Bronchial epithelial cell (primary cell): ENCODE data around the gene CMTM1. TPM values are rescaled to one million over a fixed set of nuclear protein-coding genes. Genes with fewer than 3 reads are reported as not detected.

Source experiments
- DNase-seq: peaks from one replicate; pipeline ENCODE4 v3.0.0-alpha.2; 2010; ENCODE audit warnings: low read depth
- FAIRE-seq: peaks from 2 replicates; lab custom pipeline; 2011; peaks lifted over from hg19 to GRCh38; lab: Jason Lieb, UNC
- H3K27me3 ChIP-seq: 2 replicates; pipeline ENCODE4 v1.5.1; 2011; ENCODE audit warnings: low read length; ENCODE audit not compliant: control insufficient read depth, insufficient read depth
- H3K36me3 ChIP-seq: 2 replicates; pipeline ENCODE4 v1.5.1; 2011; ENCODE audit warnings: low read length; ENCODE audit not compliant: control insufficient read depth, insufficient read depth
- H3K4me3 ChIP-seq: 2 replicates; pipeline ENCODE4 v1.5.1; 2011; ENCODE audit warnings: mild to moderate bottlenecking, low read depth, low read length, control low read depth
- CTCF ChIP-seq: IDR thresholded peaks from 2 replicates; pipeline ENCODE4 v1.5.1; 2011; ENCODE audit warnings: mild to moderate bottlenecking, moderate library complexity, low read length, control low read depth, inconsistent platforms; ENCODE audit not compliant: insufficient read depth, severe bottlenecking
- total RNA-seq: library from RNA; depleted of rRNA; stranded (reverse); fragments of >200 nt; gene quantifications from 2 replicates; pipeline ENCODE4 v1.2.1, GENCODE V29; 2014

Gene CMTM1
- total RNA-seq, 1 donor from 2014 or later = 0.26 TPM

- DNase-seq = no peak
- no peak for TF ChIP-seq CTCF
- no peak for FAIRE-seq
- Histone ChIP-seq H3K36me3 (no peaks in the 10 kb centered on the region), H3K4me3 (no peak within 1 kb of the TSS), H3K27me3 (peaks cover 15% of the 10 kb centered on the region)
Observed at GRCh38 chr16:66578651-66579531, 12.7 kb downstream of the CMTM1 start, which contains the start of gene CMTM2. Gene CMTM2, plus strand, starts transcription at chr16:66579463. Its CDS starts 145 bp downstream, at chr16:66579608.

DNA sequence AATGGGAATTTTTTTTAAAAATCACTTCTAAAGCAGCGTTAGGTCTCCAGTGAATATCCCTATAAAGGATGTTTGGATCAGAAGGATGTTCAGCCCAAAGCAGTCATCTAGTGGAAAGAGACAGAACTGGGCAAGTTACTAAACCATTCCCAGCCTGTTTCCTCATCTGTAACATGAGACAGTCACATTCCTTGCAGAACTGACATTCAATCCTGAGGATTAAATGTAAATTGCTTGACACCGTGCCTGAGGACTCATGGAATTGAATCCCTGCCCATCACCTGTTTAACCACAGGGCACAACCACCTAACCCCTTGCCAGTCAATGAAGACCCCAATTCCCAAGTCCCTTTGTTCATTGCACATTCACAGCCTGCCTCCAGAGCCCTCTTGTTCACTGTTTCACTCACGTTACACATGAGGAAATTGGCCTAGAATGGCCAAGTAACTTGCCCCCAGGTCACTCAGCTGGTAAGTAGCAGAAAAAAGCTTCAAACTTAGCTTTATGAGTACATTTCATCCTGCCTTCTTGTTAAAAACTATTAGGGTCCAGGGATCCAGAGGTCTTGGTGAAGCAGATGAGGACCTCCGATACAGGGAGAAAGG is 14.5 kb downstream of the CMTM1 start:
- Histone ChIP-seq H3K36me3 (no peaks in the 10 kb centered on the region), H3K4me3 (no peak overlapping the region), H3K27me3 (peaks cover 15% of the 10 kb centered on the region)
- DNase-seq (peak; percentile 82), FAIRE-seq (peak; percentile 58)
- no peak for TF ChIP-seq CTCF

DNA sequence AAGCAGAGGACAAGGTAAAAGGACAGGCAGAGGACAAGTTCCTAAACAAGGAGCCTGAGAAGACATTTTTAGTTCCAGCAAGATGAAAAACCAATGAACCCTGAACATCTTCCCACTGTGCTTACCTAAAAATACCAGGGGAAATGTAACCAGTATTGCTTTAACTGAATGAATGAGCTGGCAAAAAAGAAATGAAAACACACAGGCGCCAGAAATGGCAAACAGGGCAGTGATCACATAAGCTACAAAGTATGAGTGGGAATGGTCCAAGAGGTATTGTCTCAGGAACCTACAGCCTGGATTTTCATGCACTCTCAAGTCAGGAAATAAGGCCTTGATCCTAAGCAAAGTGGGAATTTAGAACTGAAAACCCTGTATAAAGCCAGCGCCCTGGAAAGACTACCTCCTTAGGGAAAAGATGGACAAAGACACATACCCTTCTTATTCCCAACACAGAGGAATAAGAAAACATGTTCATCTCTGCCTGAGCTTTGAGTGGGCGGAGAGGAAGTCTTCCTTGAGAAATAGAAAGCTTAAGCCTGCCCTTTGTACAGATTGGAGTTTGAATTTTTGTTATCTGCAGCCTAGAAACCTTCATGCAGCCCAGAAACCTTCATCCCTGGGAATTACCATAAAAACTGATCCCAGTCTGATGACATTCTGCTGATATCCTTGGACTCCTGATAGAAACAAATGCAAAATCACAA is 15.2 kb downstream of the CMTM1 start:
- FAIRE-seq = no peak
- TF ChIP-seq CTCF = no peak

DNA sequence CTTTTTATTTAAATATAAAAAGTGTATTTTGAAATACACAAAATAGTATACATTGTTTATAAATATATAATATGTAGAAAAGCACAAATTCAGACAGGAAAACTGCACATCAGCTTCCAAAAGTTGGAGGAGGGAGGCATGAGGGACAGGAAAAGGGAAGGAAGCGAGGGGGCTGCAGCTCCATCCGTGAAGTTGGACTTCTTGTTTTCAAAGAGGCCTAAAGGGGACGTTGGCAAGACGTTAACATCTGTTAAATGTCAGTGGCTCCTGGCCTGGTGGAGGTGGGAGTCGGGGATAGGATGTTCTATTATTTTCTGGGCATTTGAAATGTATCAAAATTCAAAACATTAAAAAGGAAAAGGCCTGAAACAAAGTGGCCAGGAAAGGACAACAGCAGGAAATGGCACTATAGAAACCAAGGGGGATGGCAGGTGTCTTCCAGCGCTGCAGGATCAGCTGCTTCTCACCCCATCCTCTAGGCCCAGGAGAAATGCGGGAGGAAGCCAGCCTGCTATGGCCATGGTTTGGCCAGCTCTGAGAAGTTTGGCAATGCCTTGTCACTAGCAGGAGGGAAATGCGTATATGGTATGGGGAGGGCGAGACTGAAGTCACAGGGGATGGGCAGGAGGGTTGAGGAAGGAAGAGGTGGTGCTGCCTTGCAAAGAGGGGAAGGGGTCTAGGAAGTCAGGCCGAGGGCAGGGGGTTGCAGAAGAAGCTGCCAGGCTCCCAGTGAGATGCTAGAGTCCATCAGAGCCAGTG is 19.4 kb downstream of the CMTM1 start:
- Histone ChIP-seq H3K36me3 (no peaks in the 10 kb centered on the region), H3K27me3 (no peaks in the 10 kb centered on the region), H3K4me3 (no peak overlapping the region)
- TF ChIP-seq CTCF = no peak
- FAIRE-seq (no peak), DNase-seq (no peak)

More for the DNA sequence above, 15.2 kb downstream of the CMTM1 start:
- no peak for DNase-seq
- Histone ChIP-seq H3K27me3 (peaks cover 15% of the 10 kb centered on the region), H3K4me3 (no peak overlapping the region), H3K36me3 (no peaks in the 10 kb centered on the region)

GRCh38 chr16:66587881-66588600 is 21.8 kb downstream of the CMTM1 start:
- TF ChIP-seq CTCF = no peak
- no peaks in the 10 kb centered on the region for H3K36me3 ChIP-seq
- FAIRE-seq = no peak
- H3K27me3 ChIP-seq = no peaks in the 10 kb centered on the region
- DNase-seq = no peak
- H3K4me3 ChIP-seq = no peak overlapping the region
